Gastroesophageal sphincter (tissue), 4 donors: ENCODE measurements around the gene PJA1. TPM values are rescaled to one million over a fixed set of nuclear protein-coding genes. Genes with fewer than 3 reads are reported as not detected.
A peak's percentile ranks its signal among the peaks of the same experiment; 100 is the strongest.

ENCODE experiments used
- ATAC-seq: fragments of 150-250 bp; one replicate; pipeline ENCODE4 v1.9.1; 2016; ENCODE audit warnings: mild to moderate bottlenecking, moderate library complexity
- H3K27ac ChIP-seq, 4 donors: fragments of 200-600 bp; sonication (generic) in 3 of 4; 1 replicate in 3 of 4; 2 replicates in 1 of 4; pipeline ENCODE4 v1.5.1; 2016 to 2019
- H3K27me3 ChIP-seq: fragments of 200-600 bp; sonication (generic); one replicate; pipeline ENCODE4 v1.5.1; 2019
- H3K36me3 ChIP-seq, 2 donors: fragments of 200-600 bp; sonication (generic); one replicate each; pipeline ENCODE4 v1.5.1; 2019; ENCODE audit warnings: control low read depth in 1 of 2
- H3K4me1 ChIP-seq, 3 donors: fragments of 200-600 bp; sonication (generic); 1 replicate in 2 of 3; 2 replicates in 1 of 3; pipeline ENCODE4 v1.5.1; 2016 to 2019; ENCODE audit warnings: control low read depth in 2 of 3
- H3K4me3 ChIP-seq, 2 donors: fragments of 200-600 bp; sonication (generic); one replicate each; pipeline ENCODE4 v1.5.1; 2019; ENCODE audit warnings: mild to moderate bottlenecking in 1 of 2, moderate library complexity in 1 of 2
- H3K9me3 ChIP-seq, 3 donors: fragments of 200-600 bp; sonication (generic); one replicate each; pipeline ENCODE4 v1.5.1; 2017 to 2019; ENCODE audit warnings: control low read depth in 2 of 3
- CTCF ChIP-seq, 4 experiments: fragments of 200-600 bp in 2 of 4; fragments of 450-650 bp in 2 of 4; sonication (generic) in 1 of 4; IDR thresholded peaks; one replicate each; pipeline ENCODE4 v1.5.1; 2017 to 2019; ENCODE audit warnings: antibody characterized with exemption in 4 of 4, mild to moderate bottlenecking in 2 of 4, moderate library complexity in 2 of 4
- EP300 ChIP-seq: sonication (generic); formaldehyde crosslinking; IDR thresholded peaks from one replicate; pipeline ENCODE4 v1.6.1; 2017; ENCODE audit warnings: antibody characterized with exemption, mild to moderate bottlenecking
- POLR2A ChIP-seq, 2 donors: fragments of 450-650 bp; IDR thresholded peaks; one replicate each; pipeline ENCODE4 v1.6.1; 2017; ENCODE audit warnings: antibody characterized with exemption in 2 of 2, mild to moderate bottlenecking in 2 of 2, moderate library complexity in 1 of 2
- POLR2AphosphoS5 ChIP-seq: sonication (generic); formaldehyde crosslinking; IDR thresholded peaks from one replicate; pipeline ENCODE4 v1.6.1; 2017; ENCODE audit warnings: antibody characterized with exemption
- WGBS, 2 donors: methylation state at CpG; one replicate each; pipeline ENCODE4 v1.1.5; 2018; ENCODE audit warnings: low coverage in 1 of 2; 5-methylcytosine and 5-hydroxymethylcytosine counted together
- total RNA-seq, 4 donors: library from RNA; depleted of rRNA; stranded (reverse); fragments of >200 nt; gene quantifications; one replicate each; pipeline ENCODE4 v1.1.0, GENCODE V29; 2016

The PJA1 gene
- total RNA-seq, 4 donors from 2014 or later, result 23.3 to 27.0 (median 24.8) TPM

DNA sequence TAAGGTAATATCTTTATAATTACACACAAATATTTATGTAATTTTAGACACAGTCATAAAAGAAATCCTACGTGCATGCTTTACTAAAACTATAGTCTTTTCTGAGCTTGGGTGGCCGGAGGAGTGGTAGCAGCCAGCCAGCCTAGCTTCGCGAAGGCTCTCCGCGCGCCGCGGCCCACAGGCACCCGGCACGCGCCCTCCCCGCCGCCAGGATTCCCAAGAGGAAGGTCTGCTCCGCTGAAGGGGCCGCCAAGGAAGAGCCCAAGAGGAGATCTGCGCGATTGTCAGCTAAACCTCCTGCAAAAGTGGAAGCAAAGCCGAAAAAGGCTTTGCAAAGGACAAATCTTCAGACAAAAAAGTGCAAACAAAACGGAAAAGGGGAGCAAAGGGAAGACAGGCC is 8.7 kb upstream of the PJA1 start:
- Histone ChIP-seq H3K27me3 (no peaks in the 10 kb centered on the region), H3K27ac (no peak overlapping the region), H3K4me1 (no peaks in the 10 kb centered on the region), H3K9me3 (no peaks in the 10 kb centered on the region), H3K36me3 (no peaks in the 10 kb centered on the region), H3K4me3 (no peak overlapping the region)
- no peak for TF ChIP-seq POLR2AphosphoS5
- TF ChIP-seq CTCF (IDR thresholded peaks at IDR 0.05), result no peak
- no peak for TF ChIP-seq POLR2A (IDR thresholded peaks at IDR 0.05)
- no peak for TF ChIP-seq EP300
- 10 to 68% methylated on average over 2 to 9 of the region's 20 CpGs for WGBS, 2 donors
- no peak for ATAC-seq

DNA sequence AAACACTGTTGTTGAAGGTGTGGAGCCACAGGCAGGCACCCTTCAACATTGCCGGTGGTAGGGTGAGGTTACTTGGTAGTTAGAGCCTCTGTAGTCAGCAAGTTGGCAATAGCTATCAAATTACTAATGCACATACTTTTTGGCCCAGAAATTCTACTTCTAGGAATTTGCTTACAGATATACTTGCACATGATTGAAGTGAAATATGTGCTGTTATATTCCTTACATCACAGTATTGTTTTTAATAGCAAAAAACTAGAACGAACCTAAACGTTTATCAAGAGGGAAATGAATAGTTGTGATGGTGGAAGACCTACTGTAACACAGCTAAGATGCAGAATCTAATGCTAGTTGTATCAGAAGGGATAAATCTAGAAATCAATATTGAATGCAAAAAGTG is 7.7 kb upstream of the PJA1 start:
- Histone ChIP-seq H3K9me3 (no peaks in the 10 kb centered on the region), H3K27me3 (no peaks in the 10 kb centered on the region), H3K36me3 (no peaks in the 10 kb centered on the region), H3K27ac (no peak overlapping the region), H3K4me1 (no peaks in the 10 kb centered on the region), H3K4me3 (no peak overlapping the region)
- TF ChIP-seq POLR2A (IDR thresholded peaks at IDR 0.05) (no peak), CTCF (IDR thresholded peaks at IDR 0.05) (no peak), POLR2AphosphoS5 (no peak)
- WGBS, 2 donors, result 68 to 100% methylated on average over 1 to 3 of the region's 3 CpGs
- no peak for ATAC-seq

GRCh38 chrX:69170319-69170718 is 5.1 kb upstream of the PJA1 start:
- no peaks in the 10 kb centered on the region for H3K27me3 ChIP-seq
- H3K4me3 ChIP-seq, result no peak overlapping the region
- H3K27ac ChIP-seq, result no peak overlapping the region
- TF ChIP-seq CTCF (IDR thresholded peaks at IDR 0.05) (no peak), EP300 (no peak), POLR2AphosphoS5 (no peak), POLR2A (IDR thresholded peaks at IDR 0.05) (no peak)
- no peaks in the 10 kb centered on the region for H3K36me3 ChIP-seq
- H3K4me1 ChIP-seq, result no peaks in the 10 kb centered on the region
- ATAC-seq, result no peak
- no peaks in the 10 kb centered on the region for H3K9me3 ChIP-seq

DNA sequence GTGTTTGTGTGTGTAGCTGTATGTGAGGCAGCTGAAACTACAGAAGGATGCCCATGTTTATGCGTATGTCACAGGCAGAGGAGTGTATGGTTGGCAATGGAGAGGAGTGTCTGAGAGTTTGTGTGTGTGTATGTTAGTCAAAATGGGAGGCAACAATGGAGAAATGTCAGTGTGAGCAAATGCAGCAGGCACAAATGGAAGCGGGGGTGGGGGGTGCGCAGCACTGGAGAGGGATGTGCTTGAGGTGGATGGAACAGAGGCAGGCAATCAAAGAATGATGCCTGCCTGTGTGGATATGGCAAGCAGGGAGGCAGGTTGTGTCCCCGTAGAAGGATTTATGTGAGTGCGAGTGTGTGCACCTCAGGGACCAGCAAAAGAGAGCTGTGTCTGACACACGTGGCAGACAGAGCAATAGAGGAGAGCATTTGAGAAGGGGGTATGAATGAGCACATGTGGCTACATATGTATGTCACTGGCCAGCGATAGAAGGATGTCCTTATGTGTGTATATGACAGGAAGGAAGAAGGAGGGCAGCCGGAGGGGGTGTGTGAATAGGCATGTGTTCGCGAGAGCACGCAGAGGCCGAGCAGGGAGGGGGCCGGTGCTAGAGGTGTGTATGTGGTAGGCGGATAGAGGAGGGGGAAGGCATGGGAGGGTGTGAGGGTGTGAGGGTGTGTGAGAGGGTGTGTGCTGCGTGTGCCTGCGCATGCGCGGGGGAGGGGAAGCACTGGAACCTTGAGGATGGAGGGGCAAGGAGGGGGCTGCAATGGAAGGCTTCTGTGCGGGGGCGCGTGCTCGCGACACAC is 1.1 kb downstream of the PJA1 start:
- peaks cover 0 to 21% (median 0%) of the 10 kb centered on the region in 3 donors for H3K4me1 ChIP-seq
- ATAC-seq, result peak; percentile 16
- H3K36me3 ChIP-seq, result peaks cover 0 to 20% of the 10 kb centered on the region in 2 donors
- no peaks in the 10 kb centered on the region for H3K9me3 ChIP-seq
- WGBS, 2 donors, result 12 to 32% methylated on average over 18 of the region's 23 CpGs
- H3K27me3 ChIP-seq, result no peaks in the 10 kb centered on the region
- no peak for TF ChIP-seq POLR2A (IDR thresholded peaks at IDR 0.05)
- no peak for TF ChIP-seq CTCF (IDR thresholded peaks at IDR 0.05)
- no peak for TF ChIP-seq POLR2AphosphoS5
- TF ChIP-seq EP300, result no peak
- peak overlapping the region in 3 of 4 donors; percentile 81 to 89 (median 86) for H3K27ac ChIP-seq
- peak overlapping the region; percentile 75 to 94 for H3K4me3 ChIP-seq

DNA sequence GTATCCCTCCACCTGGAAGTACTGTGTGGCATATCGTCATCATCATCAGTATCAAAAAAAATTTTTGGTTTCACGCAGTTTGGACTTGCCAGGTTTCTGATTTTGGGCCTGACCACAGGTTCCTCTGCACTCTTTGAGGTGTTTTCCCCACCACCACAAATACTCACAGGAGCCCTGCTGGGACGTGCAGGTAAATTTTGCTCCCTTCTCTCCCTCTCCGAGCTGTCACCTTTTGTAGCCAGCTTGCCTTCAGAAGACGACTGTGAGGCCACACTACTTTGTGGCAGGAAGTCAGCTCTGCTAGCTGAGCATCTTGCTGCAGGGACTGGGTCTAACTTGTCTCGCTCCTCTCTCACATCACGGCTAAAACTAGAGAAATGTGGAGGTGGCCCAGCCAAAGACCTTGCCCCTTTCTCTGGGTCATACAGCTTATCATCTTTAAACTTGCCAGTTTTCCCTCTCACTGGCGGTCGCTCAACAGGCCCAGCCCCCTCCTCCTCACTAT is 2.8 kb downstream of the PJA1 start:
- no peaks in the 10 kb centered on the region for H3K27me3 ChIP-seq
- WGBS, 2 donors, result 61% methylated on average over 3 of the region's 9 CpGs; no CpG with 5 or more reads in 1 of the 2 donors
- peaks cover 0 to 20% of the 10 kb centered on the region in 2 donors for H3K36me3 ChIP-seq
- H3K9me3 ChIP-seq, result no peaks in the 10 kb centered on the region
- no peak overlapping the region for H3K4me3 ChIP-seq
- no peak overlapping the region for H3K27ac ChIP-seq
- TF ChIP-seq POLR2A (IDR thresholded peaks at IDR 0.05), result no peak
- no peak for TF ChIP-seq EP300
- no peak for TF ChIP-seq POLR2AphosphoS5
- no peak for TF ChIP-seq CTCF (IDR thresholded peaks at IDR 0.05)
- peaks cover 0 to 27% (median 0%) of the 10 kb centered on the region in 3 donors for H3K4me1 ChIP-seq
- no peak for ATAC-seq
